ACHN (cell line): ENCODE data around the gene NKX2-3.

Experiments used
- DNase-seq: peaks from one replicate; pipeline ENCODE4 v3.0.0-alpha.2; 2015
- in situ Hi-C: cut with HindIII; loops from 2 replicates; pipeline ENCODE4 v1.10.0; 2017; ENCODE audit warnings: low sequenced_read_pairs, low pct_ligation_motif_present, low pct_unique_long_range_greater_than_20kb

The NKX2-3 gene

GRCh38 chr10:99524736-99525380 lies 7.9 kb upstream of the NKX2-3 start:
- in situ Hi-C loops, result no loop called here
- DNase-seq, result no peak

DNA sequence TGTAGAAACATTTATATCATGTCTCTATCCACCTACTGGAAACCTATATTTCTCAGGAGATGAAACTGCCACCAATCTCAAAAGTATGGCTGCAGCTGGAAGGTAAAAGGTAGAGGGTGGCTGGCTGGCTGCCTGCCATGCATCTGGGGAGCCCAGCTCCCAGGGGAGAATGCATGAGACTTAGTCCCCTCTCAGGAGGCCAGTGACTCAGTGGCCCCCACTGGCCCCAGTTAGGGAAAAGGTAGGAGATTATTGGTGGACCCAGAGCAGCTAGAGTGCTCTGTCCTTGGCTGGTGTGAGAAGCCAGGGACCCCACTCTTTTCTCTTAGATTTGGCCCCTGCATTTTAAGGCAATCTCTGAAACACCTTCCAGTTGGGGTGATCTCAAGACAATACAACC lies 6.8 kb upstream of the NKX2-3 start:
- no peak for DNase-seq
- in situ Hi-C loops, result no loop called here

DNA sequence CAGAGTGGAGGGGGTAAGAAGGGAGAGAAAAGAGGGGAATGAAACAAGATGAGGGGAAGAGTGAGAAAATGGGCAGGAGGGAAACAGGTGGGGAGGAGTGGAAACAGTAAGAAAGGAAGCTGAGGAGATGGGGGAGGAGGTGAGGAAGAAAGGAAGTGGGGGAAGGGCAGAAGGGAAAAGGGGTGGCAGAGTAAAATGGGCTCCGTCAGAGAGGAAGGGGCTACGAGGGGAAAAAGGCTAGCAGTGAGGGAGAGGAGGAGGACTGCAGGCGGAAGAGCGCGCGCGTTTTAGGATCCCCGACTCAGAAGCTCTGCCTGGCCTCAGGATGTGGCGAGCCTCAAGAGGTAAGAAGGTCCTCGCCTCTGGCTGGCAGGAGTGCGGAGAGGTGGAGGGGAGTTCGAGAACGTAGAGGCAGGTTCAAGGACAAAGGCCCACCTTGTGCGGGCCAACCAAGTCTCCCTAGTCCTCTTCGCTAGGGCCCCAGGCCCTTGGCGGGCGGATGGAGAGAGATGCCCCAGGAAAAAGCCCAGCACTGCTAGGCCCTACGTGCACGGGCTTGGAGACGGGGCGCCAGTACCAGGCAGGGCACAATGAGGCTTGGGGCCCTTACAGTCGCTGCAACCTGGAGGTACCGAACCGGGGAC lies 5.8 kb upstream of the NKX2-3 start:
- DNase-seq, result no peak
- in situ Hi-C loops, result no loop called here

DNA sequence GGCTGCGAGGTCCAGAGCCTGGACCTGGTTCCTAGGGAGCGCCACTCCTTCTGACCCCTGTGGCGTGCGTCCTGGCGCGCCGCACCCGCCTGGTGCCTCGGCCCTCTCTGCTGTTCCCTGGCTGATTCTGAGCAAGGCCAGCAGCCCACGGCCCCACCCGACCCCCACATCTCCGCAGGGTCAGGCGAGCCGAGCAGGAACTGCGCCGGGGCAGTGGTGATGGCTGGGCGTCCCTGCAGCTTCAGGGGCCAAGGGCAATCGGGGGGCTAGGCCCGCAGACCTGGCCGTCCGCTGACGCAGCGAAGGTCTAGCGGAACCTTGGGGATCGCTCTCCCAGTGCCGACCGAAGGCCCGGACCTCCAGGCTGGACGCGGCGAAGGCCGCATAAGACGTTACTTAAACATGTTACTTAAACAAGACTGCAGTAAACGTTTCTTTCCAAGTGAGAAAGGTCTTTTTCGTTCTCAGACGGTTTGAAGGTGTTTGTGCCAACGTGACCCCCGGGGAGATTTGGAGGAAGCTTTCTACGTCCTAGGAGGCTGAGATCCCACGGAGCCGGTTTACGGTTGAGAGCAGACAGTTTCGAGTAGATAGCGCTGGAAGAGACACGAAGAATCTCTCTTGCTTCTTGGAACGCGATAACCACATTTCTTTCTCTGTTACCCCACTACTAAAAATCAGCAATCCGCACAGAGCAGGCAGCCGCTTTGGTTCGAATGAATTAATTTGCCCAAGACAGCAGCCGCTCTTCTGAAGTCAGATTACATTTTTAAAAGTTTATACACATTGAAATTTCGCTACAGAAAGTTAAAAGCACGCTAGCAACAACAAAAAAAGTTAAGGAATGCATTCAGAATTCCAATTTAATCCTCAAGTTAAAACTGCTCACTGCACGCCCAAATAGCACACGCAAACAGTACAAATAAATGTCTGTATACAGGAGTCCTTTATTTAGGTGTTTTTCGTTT lies 4.9 kb upstream of the NKX2-3 start:
- no peak for DNase-seq
- in situ Hi-C loops, result no loop called here

- DNase-seq, result no peak
- in situ Hi-C loops, result no loop called here
These were observed 4.0 kb upstream of the NKX2-3 start for GRCh38 chr10:99528494-99529441.

DNA sequence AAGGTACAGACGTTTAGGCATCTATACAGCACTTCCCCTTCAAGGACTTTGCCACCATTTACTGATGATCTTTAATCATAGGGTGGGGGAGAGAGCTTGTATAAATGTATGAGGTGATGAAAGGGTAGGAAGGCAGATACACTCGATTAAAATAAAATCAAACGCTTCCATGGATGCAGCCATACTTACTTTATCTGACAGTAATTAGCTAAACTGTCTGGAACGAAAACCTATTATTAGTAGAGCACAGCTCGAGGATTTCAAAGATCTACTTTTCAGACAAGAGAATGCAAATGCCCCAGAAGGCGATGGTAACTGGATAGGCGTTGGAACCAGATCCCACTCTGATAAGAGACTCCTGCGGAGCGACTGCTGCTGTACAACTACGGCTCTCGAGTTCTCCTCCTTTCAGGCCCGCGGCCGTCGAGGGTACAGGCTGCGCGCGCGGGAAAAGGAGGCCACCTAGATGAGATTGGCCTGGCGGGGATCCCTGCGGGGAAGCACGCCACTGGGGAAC lies 3.1 kb upstream of the NKX2-3 start:
- DNase-seq, result no peak
- in situ Hi-C loops, result no loop called here

DNA sequence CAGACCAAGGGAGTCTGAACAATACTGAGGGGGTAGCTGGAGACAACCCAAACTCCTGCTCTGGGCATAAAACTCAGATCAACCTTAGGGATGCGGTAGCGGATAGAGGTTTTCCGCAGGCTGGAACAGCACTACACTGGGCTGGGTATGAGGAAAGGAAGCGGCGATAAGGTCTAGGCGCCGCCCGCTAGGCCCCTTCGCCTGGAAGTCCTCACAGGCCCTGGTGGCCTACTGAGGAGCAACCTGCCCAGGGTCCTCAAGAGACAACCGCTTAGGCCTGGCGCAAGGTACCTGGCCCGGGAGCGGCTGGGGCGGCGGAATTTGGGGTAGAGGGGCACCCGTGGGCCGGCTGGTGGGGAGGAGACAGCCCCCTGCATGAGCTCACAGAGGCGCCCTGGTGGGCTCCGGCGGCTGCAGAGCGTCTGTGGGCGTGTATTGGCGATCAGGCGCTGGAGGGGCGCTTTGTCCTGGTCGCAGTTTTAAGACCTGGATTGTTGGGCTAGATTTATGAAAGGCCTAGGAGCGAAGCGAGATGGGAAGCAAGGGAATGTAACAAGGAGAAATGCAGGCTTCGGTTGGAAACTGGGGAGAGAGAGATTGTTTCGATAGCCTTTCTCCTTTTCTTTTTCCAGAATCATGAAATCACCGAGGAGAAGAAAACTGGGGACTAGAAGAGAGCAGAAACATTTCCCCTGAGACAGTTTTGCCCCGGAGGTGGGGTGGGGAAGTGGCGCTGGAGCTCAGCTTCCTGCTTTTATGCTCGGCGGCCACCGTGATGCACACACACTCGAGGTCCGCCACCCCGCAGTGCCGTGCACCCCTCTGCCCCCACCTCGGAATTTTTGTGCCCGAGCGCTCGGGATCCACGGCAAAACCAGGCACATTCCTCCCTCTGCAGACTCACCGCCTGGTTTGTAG lies 2.4 kb upstream of the NKX2-3 start:
- no peak for DNase-seq
- in situ Hi-C loops, result no loop called here

DNA sequence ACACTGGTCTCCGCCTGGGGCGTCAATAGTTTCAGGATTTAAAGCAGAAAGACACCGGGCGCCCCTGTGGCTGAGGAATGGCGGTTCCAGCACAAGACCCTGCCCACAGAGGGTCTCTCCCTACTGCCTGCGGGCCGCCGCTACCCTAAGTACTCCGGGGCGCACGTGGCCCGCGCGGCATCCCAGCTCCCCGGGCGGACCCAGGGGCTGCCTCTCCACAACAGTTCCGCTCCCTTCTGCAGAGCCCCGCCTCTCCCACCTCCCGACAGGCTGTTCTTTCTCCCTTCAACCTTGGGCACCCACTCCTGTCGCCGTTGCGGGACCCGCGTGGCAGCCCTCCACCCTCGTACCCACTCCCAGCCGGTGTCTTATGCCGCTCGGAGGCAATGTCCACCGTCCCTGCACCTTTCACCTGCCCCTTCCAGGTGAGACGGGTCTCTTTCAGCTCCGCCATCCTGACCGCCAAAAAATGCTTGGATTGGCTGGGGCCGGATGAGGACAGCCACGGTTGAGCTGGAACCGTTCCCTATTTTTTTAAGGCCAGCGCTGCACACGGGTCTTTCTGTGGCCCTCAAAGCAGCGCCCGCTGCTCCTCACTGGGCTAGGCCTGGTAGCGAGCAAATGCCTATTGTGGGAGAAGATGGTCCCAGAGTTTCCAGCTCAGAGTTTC lies 1.6 kb upstream of the NKX2-3 start:
- in situ Hi-C loops, result no loop called here
- DNase-seq, result no peak

- DNase-seq, result no peak
- in situ Hi-C loops, result no loop called here
These were observed 797 bp upstream of the NKX2-3 start for GRCh38 chr10:99531696-99532593.

DNA sequence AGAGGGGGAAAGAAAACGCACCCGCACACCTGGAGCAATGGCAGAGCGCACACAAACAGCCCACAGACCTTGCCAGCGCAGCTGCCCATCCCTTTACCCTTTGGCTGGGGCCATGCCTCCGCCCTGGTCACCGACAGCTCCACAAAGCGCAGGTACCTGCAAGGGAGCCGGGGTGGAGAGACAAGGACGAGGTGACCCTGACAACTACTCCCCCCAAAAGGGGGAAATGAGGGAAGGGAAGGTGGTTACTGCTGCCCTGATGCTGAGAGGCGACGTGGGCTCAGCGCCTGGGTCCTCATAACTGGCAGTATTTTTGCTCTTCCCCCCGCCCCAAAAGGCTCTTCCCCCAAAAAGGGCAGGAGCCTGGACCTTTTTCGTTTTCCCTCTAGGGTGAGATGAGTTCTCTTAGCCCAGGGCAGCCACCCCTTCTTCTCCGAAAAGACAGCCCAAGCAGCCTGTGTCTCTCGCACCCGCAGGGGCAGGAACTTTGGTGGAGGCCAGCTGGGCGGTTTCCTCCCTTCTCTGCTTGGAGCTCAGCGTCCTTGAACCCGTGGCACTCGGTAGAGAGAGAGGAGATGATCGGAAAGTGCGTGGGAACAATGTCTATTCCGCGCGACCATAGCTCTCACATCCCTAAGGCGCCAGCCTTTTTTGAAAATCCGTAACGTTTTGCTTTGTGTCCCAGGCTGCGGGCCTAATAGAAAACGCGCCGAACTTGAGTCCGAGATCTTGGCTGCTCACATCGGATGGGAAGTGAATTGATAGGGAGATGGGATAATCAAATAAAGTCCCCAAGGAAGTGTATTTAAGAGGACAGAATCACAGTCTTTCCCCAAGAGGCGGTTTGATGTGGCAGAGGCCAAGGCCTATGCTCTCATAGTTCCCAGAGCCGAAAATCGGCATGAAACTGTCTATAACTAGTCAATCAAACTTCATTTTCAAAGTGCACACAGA lies 1.0 kb downstream of the NKX2-3 start:
- no peak for DNase-seq
- in situ Hi-C loops, result no loop called here

DNA sequence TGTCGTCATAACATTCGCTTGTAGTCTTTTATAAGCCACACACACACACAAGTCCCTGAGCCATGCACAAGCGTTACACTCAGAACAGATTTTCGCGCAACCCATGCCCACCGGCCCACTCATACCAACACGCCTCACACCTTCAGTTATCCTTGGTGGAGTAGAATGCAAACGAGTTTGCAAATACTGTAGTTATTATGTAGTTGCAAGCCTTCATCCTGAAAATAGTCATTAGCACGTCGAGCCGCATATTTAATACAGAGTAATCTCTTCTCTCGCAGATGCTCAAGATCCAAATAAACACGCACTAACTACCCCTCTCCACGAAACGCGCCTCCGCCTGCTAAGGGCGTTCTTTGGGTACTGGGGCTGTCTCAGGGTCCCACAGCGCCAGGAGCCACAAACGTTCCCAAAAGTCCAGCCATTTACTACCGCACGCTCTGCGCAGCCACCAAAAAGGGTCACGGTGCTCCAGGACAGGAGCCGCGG lies 1.8 kb downstream of the NKX2-3 start:
- no peak for DNase-seq
- in situ Hi-C loops, result no loop called here

DNA sequence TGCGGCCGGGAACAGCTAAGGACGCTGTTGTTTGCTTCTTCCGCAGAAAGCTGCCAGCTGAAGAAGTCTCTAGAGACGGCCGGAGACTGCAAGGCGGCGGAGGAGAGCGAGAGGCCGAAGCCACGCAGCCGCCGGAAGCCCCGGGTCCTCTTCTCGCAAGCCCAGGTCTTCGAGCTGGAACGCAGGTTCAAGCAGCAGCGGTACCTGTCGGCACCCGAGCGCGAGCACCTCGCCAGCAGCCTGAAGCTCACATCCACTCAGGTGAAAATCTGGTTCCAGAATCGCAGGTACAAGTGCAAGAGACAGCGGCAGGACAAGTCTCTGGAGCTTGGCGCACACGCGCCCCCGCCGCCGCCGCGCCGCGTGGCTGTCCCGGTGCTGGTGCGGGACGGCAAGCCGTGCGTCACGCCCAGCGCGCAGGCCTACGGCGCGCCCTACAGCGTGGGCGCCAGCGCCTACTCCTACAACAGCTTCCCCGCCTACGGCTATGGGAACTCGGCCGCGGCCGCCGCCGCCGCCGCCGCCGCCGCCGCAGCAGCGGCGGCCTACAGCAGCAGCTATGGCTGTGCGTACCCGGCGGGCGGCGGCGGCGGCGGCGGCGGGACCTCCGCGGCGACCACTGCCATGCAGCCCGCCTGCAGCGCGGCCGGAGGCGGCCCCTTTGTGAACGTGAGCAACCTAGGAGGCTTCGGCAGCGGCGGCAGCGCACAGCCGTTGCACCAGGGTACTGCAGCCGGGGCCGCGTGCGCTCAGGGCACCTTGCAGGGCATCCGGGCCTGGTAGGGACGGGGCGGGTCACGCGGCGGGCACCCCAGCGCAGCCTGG lies 2.4 kb downstream of the NKX2-3 start:
- DNase-seq, result peak; percentile 15
- in situ Hi-C loops, result no loop called here

GRCh38 chr10:99535764-99536337 lies 3.1 kb downstream of the NKX2-3 start:
- in situ Hi-C loops, result no loop called here
- no peak for DNase-seq
